22Rv1 (cell line): ENCODE results near the gene TMED10.
"Not testable (repeated sequence)": the region's sequence is repeated elsewhere in the genome, so short reads cannot be mapped to it uniquely, and the experiment has no call there.

Experiments used
- CTCF ChIP-seq: fragments of 450-650 bp; IDR thresholded peaks from 2 replicates; pipeline ENCODE4 v1.5.1; 2017; ENCODE audit warnings: mild to moderate bottlenecking
- ZFX ChIP-seq: fragments of 450-650 bp; IDR thresholded peaks from 2 replicates; pipeline ENCODE4 v1.6.1; 2017; ENCODE audit warnings: antibody characterized with exemption, borderline replicate concordance

DNA sequence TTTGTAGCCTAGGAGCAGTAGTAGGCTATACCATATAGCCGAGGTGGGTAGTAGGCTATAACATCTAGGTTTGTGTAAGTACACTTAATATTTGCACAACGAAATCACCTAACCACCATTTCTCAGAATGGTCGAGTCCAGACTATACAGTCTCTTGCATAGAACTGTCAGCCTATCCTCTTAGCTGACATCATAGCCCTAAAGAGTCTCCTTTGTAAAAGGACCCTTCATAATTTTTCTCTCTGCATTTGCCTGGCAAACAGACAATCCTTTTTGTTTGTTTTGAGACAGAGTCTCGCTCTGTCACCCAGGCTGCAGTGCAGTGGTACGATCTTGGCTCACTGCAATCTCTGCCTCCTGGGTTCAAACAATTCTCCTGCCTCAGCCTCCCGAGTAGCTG, 25.8 kb downstream of the TMED10 start:
- not testable (repeated sequence) for TF ChIP-seq CTCF, ZFX
